Transverse colon (tissue), 4 donors: Measurements from ENCODE around the gene SNRPB.

Source experiments
- POLR2A ChIP-seq: fragments of 450-650 bp; IDR thresholded peaks from one replicate; pipeline ENCODE4 v1.6.1; 2016; ENCODE audit warnings: antibody characterized with exemption, mild to moderate bottlenecking, moderate library complexity
- POLR2AphosphoS5 ChIP-seq, 3 donors: sonication (generic); formaldehyde crosslinking; IDR thresholded peaks; one replicate each; pipeline ENCODE4 v1.6.1; 2016; ENCODE audit warnings: antibody characterized with exemption in 3 of 3
- TF ChIP-seq, protein P1 (sequence below), 5 experiments: fragments of 200-600 bp in 3 of 5; fragments of 450-650 bp in 2 of 5; sonication (generic) in 3 of 5; IDR thresholded peaks; 1 replicate in 2 of 5; 2 replicates in 3 of 5; pipeline ENCODE4 v1.5.1; 2016 to 2017; ENCODE audit warnings: antibody characterized with exemption in 5 of 5, inconsistent platforms in 3 of 5, mild to moderate bottlenecking in 2 of 5, moderate library complexity in 1 of 5

DNA sequence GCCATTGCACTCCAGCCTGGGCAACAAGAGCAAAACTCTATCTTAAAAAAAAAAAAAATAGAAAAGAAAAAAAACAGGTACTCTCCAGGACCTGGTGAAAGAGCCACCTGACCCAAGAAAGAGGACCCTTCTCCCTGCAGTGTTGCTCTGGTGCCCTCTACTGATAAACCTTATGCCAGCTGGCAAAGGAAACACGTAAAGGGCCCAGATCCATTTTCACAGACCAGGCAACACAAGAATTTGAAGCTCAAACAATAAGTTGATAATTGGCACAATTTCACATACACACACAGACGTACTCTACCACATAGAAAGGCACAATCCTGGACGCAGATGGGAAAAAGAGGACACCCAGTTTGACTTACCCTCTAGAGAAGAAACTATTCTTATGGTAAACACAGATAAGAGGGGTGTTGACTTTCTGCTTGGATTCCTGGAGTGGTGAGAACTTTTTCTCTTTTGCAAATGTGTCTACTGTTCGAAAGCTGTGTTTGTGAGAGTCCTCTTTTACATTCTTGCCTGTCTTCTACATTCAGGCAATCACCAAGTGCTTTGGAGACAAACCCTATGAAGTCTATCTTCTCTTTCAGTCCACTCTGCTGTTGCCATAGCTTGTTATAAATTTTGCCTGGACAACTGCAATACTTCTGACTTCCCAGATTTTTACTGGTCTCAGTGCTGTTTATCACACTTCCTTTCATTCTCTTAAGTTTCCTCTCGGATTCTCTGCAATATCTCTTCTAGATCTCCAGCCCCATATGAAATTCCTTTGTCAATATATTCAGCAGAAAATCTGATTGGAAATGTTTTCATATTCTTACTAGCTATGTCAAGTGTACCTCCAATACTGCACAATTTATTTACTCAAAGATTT, 6.4 kb upstream of the SNRPB start:
- TF ChIP-seq, protein P1, sequence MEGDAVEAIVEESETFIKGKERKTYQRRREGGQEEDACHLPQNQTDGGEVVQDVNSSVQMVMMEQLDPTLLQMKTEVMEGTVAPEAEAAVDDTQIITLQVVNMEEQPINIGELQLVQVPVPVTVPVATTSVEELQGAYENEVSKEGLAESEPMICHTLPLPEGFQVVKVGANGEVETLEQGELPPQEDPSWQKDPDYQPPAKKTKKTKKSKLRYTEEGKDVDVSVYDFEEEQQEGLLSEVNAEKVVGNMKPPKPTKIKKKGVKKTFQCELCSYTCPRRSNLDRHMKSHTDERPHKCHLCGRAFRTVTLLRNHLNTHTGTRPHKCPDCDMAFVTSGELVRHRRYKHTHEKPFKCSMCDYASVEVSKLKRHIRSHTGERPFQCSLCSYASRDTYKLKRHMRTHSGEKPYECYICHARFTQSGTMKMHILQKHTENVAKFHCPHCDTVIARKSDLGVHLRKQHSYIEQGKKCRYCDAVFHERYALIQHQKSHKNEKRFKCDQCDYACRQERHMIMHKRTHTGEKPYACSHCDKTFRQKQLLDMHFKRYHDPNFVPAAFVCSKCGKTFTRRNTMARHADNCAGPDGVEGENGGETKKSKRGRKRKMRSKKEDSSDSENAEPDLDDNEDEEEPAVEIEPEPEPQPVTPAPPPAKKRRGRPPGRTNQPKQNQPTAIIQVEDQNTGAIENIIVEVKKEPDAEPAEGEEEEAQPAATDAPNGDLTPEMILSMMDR (IDR thresholded peaks at IDR 0.05) = no peak
- no peak for TF ChIP-seq POLR2AphosphoS5 (IDR thresholded peaks at IDR 0.05)
- TF ChIP-seq POLR2A = no peak
